Vagina (tissue), 2 donors: ENCODE measurements around the gene LIF. TPM values are rescaled to one million over a fixed set of nuclear protein-coding genes. Genes with fewer than 3 reads are reported as not detected.

ENCODE experiments used
- DNase-seq, 2 donors: peaks; one replicate each; pipeline ENCODE4 v3.0.0-alpha.2; 2017; ENCODE audit errors: extremely low spot score in 2 of 2
- H3K27ac ChIP-seq: fragments of 200-600 bp; sonication (generic); one replicate; pipeline ENCODE4 v1.5.1; 2019
- H3K27me3 ChIP-seq: fragments of 200-600 bp; sonication (generic); one replicate; pipeline ENCODE4 v1.5.1; 2019
- H3K36me3 ChIP-seq, 2 donors: fragments of 200-600 bp; sonication (generic); one replicate each; pipeline ENCODE4 v1.5.1; 2017 to 2019
- H3K4me1 ChIP-seq: fragments of 200-600 bp; sonication (generic); one replicate; pipeline ENCODE4 v1.5.1; 2019
- H3K4me3 ChIP-seq, 2 donors: fragments of 200-600 bp; sonication (generic); 1 replicate in 1 of 2; 2 replicates in 1 of 2; pipeline ENCODE4 v1.5.1; 2016 to 2019
- H3K9me3 ChIP-seq: fragments of 200-600 bp; sonication (generic); one replicate; pipeline ENCODE4 v1.5.1; 2019
- CTCF ChIP-seq, 3 experiments: fragments of 450-650 bp in 2 of 3; fragments of 200-600 bp in 1 of 3; sonication (generic) in 1 of 3; IDR thresholded peaks; one replicate each; pipeline ENCODE4 v1.5.1; 2017 to 2019; ENCODE audit warnings: antibody characterized with exemption in 3 of 3, mild to moderate bottlenecking in 2 of 3, moderate library complexity in 2 of 3
- POLR2A ChIP-seq, 2 donors: fragments of 450-650 bp; IDR thresholded peaks; one replicate each; pipeline ENCODE4 v1.6.1; 2017; ENCODE audit warnings: antibody characterized with exemption in 2 of 2, mild to moderate bottlenecking in 2 of 2, moderate library complexity in 2 of 2
- POLR2AphosphoS5 ChIP-seq, 2 donors: sonication (generic); formaldehyde crosslinking; IDR thresholded peaks; one replicate each; pipeline ENCODE4 v1.9.0; 2017; ENCODE audit warnings: antibody characterized with exemption in 2 of 2, mild to moderate bottlenecking in 2 of 2, low read depth in 1 of 2; ENCODE audit not compliant: insufficient read depth in 1 of 2
- intact Hi-C: fragments of 100-400 bp; cut with DNase I; formaldehyde crosslinking; loops from one replicate; pipeline ENCODE4 v1.15.1; 2023
- total RNA-seq: library from RNA; depleted of rRNA; stranded (reverse); fragments of >200 nt; gene quantifications from one replicate; pipeline ENCODE4 v1.2.3, GENCODE V29; 2016

The LIF gene
- 0.49 TPM for total RNA-seq

- H3K4me3 ChIP-seq, result peak within 1 kb of the TSS; percentile 52 to 55
- H3K9me3 ChIP-seq, result no peaks in the 10 kb centered on the region
- no peaks in the 10 kb centered on the region for H3K27me3 ChIP-seq
- no peak for TF ChIP-seq POLR2AphosphoS5 (IDR thresholded peaks at IDR 0.05; ENCODE audit: insufficient read depth in 1 of 2, low read depth in 1 of 2)
- TF ChIP-seq CTCF (IDR thresholded peaks at IDR 0.05), result peak in 1 of 3 experiments; percentile 14
- no peaks in the 10 kb centered on the region for H3K36me3 ChIP-seq
- peak within 1 kb of the TSS; percentile 57 for H3K27ac ChIP-seq
- H3K4me1 ChIP-seq, result peaks cover 52% of the 10 kb centered on the region
- no peak for DNase-seq
- intact Hi-C loops, result no loop called here
Measured at GRCh38 chr22:30245985-30246813, at the start of gene LIF. LIF (minus strand) TSS chr22:30246759; CDS start chr22:30246695, 64 bp downstream.

DNA sequence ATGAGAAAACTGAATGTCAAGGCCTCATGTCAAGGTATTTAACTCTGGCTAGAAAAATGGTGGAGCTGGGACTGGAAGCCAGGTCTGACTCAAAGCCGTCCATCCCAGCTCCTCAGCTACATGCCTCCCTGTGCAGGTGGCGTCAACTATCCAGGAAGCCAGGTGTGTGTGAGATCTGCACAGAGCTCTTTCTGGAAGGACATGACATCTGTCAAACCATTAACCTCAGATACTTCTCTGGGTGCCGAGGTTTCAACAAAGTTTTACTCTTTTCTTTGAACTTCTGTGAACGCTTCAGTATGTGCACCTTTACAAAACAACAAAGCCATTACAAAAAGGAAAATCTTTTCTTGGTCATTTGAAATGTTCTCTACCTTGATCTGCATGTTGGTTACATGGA lies 49.8 kb upstream of the LIF start:
- no peaks in the 10 kb centered on the region for H3K27me3 ChIP-seq
- intact Hi-C loops, result no loop called here
- no peak overlapping the region for H3K27ac ChIP-seq
- H3K36me3 ChIP-seq, result peaks cover 0 to 78% of the 10 kb centered on the region in 2 donors
- H3K4me3 ChIP-seq, result no peak overlapping the region
- peaks cover 79% of the 10 kb centered on the region for H3K4me1 ChIP-seq
- DNase-seq, result no peak
- TF ChIP-seq POLR2AphosphoS5 (IDR thresholded peaks at IDR 0.05; ENCODE audit: insufficient read depth in 1 of 2, low read depth in 1 of 2), result no peak
- TF ChIP-seq CTCF (IDR thresholded peaks at IDR 0.05), result no peak
- TF ChIP-seq POLR2A (IDR thresholded peaks at IDR 0.05), result no peak
- H3K9me3 ChIP-seq, result no peaks in the 10 kb centered on the region

GRCh38 chr22:30295576-30295975 lies 49.0 kb upstream of the LIF start:
- peaks cover 0 to 73% of the 10 kb centered on the region in 2 donors for H3K36me3 ChIP-seq
- H3K4me1 ChIP-seq, result peaks cover 79% of the 10 kb centered on the region
- H3K27ac ChIP-seq, result no peak overlapping the region
- TF ChIP-seq CTCF (IDR thresholded peaks at IDR 0.05) (no peak), POLR2AphosphoS5 (IDR thresholded peaks at IDR 0.05; ENCODE audit: insufficient read depth in 1 of 2, low read depth in 1 of 2) (no peak), POLR2A (IDR thresholded peaks at IDR 0.05) (no peak)
- H3K4me3 ChIP-seq, result no peak overlapping the region
- no peaks in the 10 kb centered on the region for H3K27me3 ChIP-seq
- DNase-seq, result no peak
- H3K9me3 ChIP-seq, result no peaks in the 10 kb centered on the region
- intact Hi-C loops, result no loop called here

DNA sequence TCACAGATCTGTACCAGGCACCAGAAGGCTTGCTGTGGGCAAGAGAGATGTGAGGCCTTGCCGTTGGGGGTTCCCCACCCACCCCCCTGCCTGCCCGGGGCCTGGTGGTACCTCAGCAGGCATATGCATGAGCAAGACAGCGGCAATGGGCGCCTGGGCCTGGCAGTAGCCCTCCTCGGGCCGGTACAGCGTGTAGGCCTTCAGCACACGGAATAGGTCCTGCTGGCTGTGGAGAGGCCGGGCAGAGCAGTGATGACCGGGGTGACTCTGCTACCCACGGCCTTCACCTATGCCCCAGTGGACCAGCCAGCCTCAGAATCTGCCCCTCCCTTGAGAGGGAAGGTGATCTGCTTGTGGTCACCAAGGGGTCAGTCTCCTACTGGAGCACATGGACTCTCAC lies 48.3 kb upstream of the LIF start:
- Histone ChIP-seq H3K27me3 (no peaks in the 10 kb centered on the region), H3K4me1 (peaks cover 79% of the 10 kb centered on the region), H3K4me3 (no peak overlapping the region), H3K27ac (peak overlapping the region; percentile 9), H3K9me3 (no peaks in the 10 kb centered on the region), H3K36me3 (peaks cover 0 to 65% of the 10 kb centered on the region in 2 donors)
- no peak for DNase-seq
- intact Hi-C loops, result no loop called here
- no peak for TF ChIP-seq POLR2A (IDR thresholded peaks at IDR 0.05)
- no peak for TF ChIP-seq POLR2AphosphoS5 (IDR thresholded peaks at IDR 0.05; ENCODE audit: insufficient read depth in 1 of 2, low read depth in 1 of 2)
- no peak for TF ChIP-seq CTCF (IDR thresholded peaks at IDR 0.05)

GRCh38 chr22:30294066-30294465 lies 47.5 kb upstream of the LIF start:
- H3K4me3 ChIP-seq, result no peak overlapping the region
- no peak for DNase-seq
- TF ChIP-seq POLR2AphosphoS5 (IDR thresholded peaks at IDR 0.05; ENCODE audit: insufficient read depth in 1 of 2, low read depth in 1 of 2), result no peak
- no peak for TF ChIP-seq CTCF (IDR thresholded peaks at IDR 0.05)
- TF ChIP-seq POLR2A (IDR thresholded peaks at IDR 0.05), result no peak
- peaks cover 0 to 58% of the 10 kb centered on the region in 2 donors for H3K36me3 ChIP-seq
- intact Hi-C loops, result no loop called here
- H3K4me1 ChIP-seq, result peaks cover 73% of the 10 kb centered on the region
- H3K27me3 ChIP-seq, result no peaks in the 10 kb centered on the region
- H3K27ac ChIP-seq, result no peak overlapping the region
- H3K9me3 ChIP-seq, result no peaks in the 10 kb centered on the region
